A549 (cell line): Measurements from ENCODE around the gene MPND.

Experiments used
- CEBPB ChIP-seq, 2 experiments: fragments of >200 bp in 1 of 2; sonication (Bioruptor Twin) in 1 of 2; formaldehyde crosslinking in 1 of 2; IDR thresholded peaks; 2 replicates each; pipeline ENCODE4 v1.6.1; 2012 to 2016
- EP300 ChIP-seq, 2 experiments: fragments of >200 bp; sonication (Bioruptor Twin); formaldehyde crosslinking; IDR thresholded peaks; 2 replicates in 1 of 2; 3 replicates in 1 of 2; pipeline ENCODE4 v1.6.1; 2016 to 2017
- ESRRA ChIP-seq: fragments of 150-350 bp; IDR thresholded peaks from 2 replicates; pipeline ENCODE4 v1.6.1; 2014; ENCODE audit warnings: mild to moderate bottlenecking, low read length, borderline replicate concordance
- GATA3 ChIP-seq: IDR thresholded peaks from 2 replicates; pipeline ENCODE4 v1.6.1; 2012; ENCODE audit warnings: borderline replicate concordance
- HOXA7 ChIP-seq: fragments of 250-450 bp; sonication (Bioruptor Pico); IDR thresholded peaks from 2 replicates; pipeline ENCODE4 v1.5.0; 2020; ENCODE audit warnings: mild to moderate bottlenecking, moderate library complexity
- MAFK ChIP-seq: fragments of 450-650 bp; IDR thresholded peaks from 2 replicates; pipeline ENCODE4 v1.6.1; 2014; ENCODE audit not compliant: partially characterized antibody
- POLR2A ChIP-seq: IDR thresholded peaks from 2 replicates; pipeline ENCODE4 v1.6.1; 2012; ENCODE audit warnings: mild to moderate bottlenecking, low read length
- POLR2AphosphoS2 ChIP-seq: conservative IDR thresholded peaks from 2 replicates; pipeline ENCODE4 v1.6.1; 2012; ENCODE audit warnings: low read length, improper control_type of control experiment, inconsistent platforms
- TF ChIP-seq, protein P1 (sequence below): fragments of >200 bp; sonication (Bioruptor Twin); formaldehyde crosslinking; IDR thresholded peaks from 3 replicates; pipeline ENCODE4 v1.5.1; 2016
- TF ChIP-seq, protein P2 (sequence below): IDR thresholded peaks from 2 replicates; pipeline ENCODE4 v1.6.1; 2012
- TF ChIP-seq, protein P3 (sequence below): fragments of 200-600 bp; sonication (generic); IDR thresholded peaks from 2 replicates; pipeline ENCODE4 v1.6.1; 2016; ENCODE audit warnings: antibody characterized with exemption, mild to moderate bottlenecking, moderate library complexity
- TF ChIP-seq, protein P4 (sequence below): fragments of 450-650 bp; IDR thresholded peaks from 2 replicates; pipeline ENCODE4 v1.6.1; 2014; ENCODE audit warnings: antibody characterized with exemption

DNA sequence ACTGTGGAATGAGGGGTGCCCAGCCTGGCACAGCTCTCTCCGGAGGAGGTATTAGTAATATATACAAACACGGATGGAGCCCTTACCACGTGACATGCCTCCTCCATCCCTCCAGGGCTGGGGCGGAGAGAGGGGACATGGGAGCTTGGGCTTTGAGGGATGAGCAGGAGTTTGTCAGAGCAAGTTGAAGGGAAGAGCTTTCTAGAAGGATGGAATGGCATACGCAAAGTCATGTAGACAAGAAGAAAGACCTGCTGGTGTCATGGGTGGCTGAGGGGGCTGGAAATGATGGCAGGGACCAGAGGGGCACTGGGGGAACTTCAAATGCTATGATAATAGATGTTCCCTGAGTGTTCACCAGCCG is 2.6 kb downstream of the MPND start:
- TF ChIP-seq POLR2AphosphoS2 (no peak), CEBPB (IDR thresholded peaks at IDR 0.05) (no peak), EP300 (IDR thresholded peaks at IDR 0.05) (no peak), POLR2A (no peak), ESRRA (no peak), MAFK (no peak), GATA3 (no peak), HOXA7 (CRISPR knock-in tag) (no peak)
- TF ChIP-seq, protein P1, sequence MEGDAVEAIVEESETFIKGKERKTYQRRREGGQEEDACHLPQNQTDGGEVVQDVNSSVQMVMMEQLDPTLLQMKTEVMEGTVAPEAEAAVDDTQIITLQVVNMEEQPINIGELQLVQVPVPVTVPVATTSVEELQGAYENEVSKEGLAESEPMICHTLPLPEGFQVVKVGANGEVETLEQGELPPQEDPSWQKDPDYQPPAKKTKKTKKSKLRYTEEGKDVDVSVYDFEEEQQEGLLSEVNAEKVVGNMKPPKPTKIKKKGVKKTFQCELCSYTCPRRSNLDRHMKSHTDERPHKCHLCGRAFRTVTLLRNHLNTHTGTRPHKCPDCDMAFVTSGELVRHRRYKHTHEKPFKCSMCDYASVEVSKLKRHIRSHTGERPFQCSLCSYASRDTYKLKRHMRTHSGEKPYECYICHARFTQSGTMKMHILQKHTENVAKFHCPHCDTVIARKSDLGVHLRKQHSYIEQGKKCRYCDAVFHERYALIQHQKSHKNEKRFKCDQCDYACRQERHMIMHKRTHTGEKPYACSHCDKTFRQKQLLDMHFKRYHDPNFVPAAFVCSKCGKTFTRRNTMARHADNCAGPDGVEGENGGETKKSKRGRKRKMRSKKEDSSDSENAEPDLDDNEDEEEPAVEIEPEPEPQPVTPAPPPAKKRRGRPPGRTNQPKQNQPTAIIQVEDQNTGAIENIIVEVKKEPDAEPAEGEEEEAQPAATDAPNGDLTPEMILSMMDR: no peak
- TF ChIP-seq, protein P2, sequence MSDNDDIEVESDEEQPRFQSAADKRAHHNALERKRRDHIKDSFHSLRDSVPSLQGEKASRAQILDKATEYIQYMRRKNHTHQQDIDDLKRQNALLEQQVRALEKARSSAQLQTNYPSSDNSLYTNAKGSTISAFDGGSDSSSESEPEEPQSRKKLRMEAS: no peak
- TF ChIP-seq, protein P3, sequence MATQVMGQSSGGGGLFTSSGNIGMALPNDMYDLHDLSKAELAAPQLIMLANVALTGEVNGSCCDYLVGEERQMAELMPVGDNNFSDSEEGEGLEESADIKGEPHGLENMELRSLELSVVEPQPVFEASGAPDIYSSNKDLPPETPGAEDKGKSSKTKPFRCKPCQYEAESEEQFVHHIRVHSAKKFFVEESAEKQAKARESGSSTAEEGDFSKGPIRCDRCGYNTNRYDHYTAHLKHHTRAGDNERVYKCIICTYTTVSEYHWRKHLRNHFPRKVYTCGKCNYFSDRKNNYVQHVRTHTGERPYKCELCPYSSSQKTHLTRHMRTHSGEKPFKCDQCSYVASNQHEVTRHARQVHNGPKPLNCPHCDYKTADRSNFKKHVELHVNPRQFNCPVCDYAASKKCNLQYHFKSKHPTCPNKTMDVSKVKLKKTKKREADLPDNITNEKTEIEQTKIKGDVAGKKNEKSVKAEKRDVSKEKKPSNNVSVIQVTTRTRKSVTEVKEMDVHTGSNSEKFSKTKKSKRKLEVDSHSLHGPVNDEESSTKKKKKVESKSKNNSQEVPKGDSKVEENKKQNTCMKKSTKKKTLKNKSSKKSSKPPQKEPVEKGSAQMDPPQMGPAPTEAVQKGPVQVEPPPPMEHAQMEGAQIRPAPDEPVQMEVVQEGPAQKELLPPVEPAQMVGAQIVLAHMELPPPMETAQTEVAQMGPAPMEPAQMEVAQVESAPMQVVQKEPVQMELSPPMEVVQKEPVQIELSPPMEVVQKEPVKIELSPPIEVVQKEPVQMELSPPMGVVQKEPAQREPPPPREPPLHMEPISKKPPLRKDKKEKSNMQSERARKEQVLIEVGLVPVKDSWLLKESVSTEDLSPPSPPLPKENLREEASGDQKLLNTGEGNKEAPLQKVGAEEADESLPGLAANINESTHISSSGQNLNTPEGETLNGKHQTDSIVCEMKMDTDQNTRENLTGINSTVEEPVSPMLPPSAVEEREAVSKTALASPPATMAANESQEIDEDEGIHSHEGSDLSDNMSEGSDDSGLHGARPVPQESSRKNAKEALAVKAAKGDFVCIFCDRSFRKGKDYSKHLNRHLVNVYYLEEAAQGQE: no peak
- TF ChIP-seq, protein P4, sequence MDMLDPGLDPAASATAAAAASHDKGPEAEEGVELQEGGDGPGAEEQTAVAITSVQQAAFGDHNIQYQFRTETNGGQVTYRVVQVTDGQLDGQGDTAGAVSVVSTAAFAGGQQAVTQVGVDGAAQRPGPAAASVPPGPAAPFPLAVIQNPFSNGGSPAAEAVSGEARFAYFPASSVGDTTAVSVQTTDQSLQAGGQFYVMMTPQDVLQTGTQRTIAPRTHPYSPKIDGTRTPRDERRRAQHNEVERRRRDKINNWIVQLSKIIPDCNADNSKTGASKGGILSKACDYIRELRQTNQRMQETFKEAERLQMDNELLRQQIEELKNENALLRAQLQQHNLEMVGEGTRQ: no peak
